DMS 273 (cell line): ENCODE results near the gene NEAT1.
A peak's percentile ranks its signal among the peaks of the same experiment; 100 is the strongest.

Experiments used
- DNase-seq: peaks from one replicate; lab custom pipeline; 2025; ENCODE audit not compliant: unreplicated experiment; lab: John Stamatoyannopoulos, UW

The NEAT1 gene

GRCh38 chr11:65479184-65480145 lies 56.9 kb downstream of the NEAT1 start:
- peak; percentile 90 for DNase-seq

- DNase-seq = no peak
These were observed 59.8 kb downstream of the NEAT1 start for GRCh38 chr11:65482306-65482850.

- DNase-seq = no peak
These were observed 63.3 kb downstream of the NEAT1 start for GRCh38 chr11:65485920-65486219.

- DNase-seq = no peak
These were observed 64.2 kb downstream of the NEAT1 start for GRCh38 chr11:65486570-65487466.

DNA sequence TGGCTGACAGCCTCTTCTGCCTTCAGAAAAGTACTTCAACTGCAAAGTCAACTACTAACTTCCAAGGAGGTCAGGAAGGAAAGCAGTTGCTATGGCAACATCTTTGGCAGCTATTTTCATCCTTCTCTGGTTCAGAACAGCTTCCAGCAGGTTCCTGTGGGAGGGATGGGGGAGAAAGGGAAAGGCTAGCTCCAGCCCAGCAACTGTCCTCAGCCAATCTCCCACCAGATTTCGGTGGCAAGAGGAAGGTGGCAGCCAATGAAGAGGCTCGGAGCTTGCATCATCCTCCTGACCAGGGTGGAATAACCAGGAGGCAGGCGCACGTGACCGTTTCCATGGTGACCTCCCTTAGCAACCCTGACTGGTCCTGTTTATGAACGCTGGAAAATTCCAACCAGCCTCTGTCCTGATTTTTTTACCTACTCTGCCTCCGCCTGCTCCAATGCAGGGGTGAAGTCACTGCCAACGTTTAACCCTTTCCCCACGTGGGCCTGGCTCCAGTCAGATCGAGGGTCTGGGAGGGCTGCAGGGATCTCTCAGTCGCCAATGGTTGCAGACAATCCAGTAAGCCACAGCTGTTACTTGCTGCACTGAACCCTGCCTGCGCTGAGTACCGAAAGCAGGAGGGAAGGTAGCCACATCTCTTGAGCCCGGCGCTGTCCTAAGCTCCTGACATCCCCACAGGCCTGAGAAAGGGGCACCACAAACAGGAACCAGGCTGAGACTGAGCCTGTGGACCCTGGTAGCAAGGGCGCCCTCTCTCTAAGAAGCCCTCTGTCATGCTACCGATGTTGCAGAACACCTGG lies 65.1 kb downstream of the NEAT1 start:
- peak; percentile 99 for DNase-seq

GRCh38 chr11:65488273-65489034 lies 65.9 kb downstream of the NEAT1 start:
- DNase-seq = no peak

GRCh38 chr11:65489035-65489705 lies 66.6 kb downstream of the NEAT1 start:
- DNase-seq = no peak

DNA sequence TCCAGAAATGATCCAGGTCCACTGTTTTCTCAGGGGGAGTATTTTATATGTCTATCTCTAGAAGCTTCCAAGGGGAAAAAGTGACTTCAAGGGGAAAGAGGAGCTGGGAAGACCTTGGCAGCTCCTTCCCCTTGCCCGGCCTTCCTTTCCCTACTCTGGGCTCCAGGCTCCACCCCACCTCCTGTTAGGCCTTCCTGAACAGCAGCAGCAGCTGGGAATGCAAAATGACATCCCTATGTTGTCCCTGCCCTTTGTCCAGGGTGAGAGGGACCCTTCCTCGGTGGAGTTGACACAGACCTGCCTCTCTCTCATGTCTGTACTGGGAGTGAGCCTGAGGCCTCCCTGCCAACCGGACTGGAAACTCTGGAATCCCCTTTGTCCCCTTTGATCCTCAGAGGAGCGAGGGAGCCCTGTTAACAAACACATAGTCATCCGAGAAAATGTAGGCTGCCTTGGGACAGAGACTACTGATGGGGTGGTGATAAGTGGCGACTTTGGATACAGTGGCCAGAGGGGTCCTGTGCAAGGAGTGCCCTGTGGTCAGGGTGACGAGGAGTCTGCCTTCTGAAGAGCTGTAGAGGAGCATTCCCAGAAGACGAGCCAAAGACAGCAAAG lies 67.2 kb downstream of the NEAT1 start:
- peak; percentile 75 for DNase-seq

DNA sequence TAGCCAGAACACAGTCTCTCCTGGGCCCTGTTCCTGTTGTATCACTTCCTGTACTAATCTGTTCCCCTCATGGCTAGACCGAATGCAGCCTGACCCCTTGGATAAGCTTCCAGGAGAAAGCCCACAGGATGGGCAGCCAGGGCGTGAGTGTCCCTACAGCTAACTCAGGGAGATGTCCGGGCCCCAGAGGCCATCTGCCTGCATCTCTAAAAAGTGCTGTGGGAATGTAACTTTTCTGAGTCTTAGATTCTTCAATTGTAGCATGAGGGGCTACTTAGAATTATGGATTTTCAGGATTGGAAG lies 68.5 kb downstream of the NEAT1 start:
- DNase-seq = no peak

- no peak for DNase-seq
These were observed 69.2 kb downstream of the NEAT1 start for GRCh38 chr11:65491614-65492386.

DNA sequence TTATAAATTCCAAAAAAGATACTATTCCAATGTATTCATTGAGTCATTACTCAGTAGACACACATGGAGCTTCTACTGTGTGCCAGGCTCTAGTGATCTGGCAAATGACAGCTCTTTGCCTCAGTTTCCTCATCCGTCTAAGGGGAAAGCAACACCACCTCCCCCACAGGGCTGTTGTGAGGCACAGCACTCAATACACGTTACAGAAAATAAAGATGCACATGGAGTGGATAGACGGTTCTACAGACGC lies 69.7 kb downstream of the NEAT1 start:
- no peak for DNase-seq

GRCh38 chr11:65492637-65493366 lies 70.2 kb downstream of the NEAT1 start:
- DNase-seq = peak; percentile 85

DNA sequence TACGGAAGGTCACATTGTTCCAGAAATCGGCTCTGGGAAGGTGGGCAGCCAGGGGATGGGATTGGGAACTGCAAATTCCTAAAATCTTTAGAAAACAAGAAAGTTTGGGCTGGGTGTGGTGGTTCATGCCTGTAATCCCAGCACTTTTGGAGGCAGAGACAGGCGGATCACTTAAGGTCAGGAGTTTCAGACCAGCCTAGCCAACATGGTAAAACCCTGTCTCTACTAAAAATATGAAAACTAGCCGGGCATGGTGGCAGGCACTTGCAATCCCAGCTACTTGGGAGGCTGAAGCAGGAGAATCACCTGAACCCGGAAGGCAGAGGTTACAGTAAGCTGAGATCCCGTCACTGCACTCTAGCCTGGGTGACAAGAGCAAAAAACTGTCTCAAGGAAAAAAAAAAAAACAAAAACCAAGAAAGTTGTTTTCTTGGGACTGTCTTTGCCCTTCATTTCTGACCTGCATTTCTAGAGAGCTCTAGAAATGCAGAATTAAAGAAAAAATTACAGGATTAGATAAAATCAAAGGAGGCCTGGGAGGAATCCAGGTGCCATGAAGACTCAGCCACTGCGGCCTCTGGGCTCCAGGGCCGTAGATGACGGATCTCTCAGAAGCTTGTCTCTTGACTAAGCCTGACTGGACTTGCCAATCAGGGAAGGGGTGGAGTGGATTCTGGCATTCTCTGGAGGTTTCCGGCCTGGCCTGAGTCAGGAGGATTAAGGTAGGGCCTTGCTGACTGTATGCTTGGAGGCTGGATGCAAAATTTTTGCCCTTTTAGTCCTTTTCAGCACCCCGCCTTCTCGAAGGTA lies 71.0 kb downstream of the NEAT1 start:
- DNase-seq = no peak
